GM19099 (cell line): ENCODE results near the gene HOXB8.
A peak's percentile ranks its signal among the peaks of the same experiment; 100 is the strongest.

Experiments
- POLR2A ChIP-seq: IDR thresholded peaks from 3 replicates; pipeline ENCODE4 v1.6.1; 2011; ENCODE audit warnings: low read depth; ENCODE audit not compliant: insufficient read length; ENCODE audit errors: extremely low read depth

The HOXB8 gene

DNA sequence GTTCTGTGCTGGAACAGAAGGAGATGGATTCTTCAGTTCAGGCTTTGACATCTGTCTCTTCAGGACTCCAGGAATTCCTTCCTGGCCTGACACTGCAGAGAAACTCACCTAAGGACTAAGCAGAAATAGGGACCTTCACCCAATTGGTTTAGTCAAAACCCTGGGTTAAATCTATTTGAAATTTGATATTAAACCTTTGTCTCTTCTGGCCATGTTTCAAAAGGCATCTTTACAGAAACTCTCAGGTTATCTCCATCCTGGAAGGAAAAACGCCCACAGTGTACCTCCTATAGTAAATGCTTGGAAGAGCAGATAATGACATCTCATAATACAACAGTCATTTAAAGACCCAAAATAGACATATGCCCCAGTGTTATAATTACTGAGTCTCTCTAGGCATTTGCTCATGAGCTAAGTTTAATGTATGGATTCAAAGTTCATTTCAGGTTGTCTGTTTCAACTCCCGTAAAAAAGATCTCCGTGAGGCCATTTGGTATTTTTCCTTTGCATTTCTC is 31.3 kb downstream of the HOXB8 start:
- TF ChIP-seq POLR2A = no peak

DNA sequence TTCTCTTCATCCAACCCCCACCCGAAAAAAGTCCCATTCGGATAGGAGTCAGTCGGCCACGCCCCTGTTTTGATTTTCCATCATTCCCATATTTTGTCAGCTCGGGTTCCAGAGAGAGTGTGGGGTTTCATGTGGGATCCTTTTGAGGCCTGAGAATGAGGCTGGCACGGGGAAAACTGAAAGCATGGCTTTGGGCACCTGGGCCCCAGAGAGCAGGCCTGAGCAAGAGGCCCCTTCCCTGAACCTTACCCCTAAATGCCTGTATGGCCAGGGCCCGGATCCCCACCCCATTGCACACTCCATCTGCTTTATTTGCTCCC is 32.4 kb downstream of the HOXB8 start:
- TF ChIP-seq POLR2A = no peak

DNA sequence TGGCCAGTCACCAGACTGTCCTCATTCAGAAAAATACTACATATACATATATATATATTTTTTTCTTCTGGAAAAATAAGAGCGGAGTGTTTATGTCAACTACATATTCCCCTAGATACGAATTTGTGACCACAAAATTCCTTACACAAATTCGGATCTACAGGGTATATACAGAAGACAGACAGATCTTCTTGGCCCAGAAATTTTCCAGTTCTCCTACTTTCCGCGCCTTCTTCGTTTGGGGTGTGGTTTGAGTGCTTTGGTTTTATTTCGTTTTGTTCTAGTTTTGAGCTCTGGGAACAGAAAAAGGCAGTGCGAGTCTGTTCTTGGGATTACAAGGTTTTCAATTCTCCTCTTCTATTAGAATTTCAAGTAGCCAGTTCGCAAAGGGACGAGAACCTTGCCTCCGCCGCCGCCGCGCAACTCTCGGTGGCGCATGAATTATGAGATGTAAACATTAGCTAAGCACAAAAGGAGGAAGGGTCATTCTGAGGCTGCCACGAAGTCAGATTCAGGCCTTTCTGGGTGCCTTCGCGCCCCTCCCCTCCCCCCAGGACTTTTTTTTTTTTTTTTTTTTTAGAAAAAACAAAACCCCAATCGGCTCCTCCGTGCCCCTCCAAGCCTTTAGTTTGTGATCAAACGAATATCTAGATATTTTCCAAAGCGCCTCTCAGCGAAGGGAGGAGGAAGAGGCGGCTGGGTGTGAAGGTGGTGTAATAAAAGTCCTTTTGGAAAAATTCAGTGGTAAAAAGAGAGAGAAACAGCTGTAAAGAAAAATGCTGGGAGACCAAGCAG is 35.1 kb downstream of the HOXB8 start:
- no peak for TF ChIP-seq POLR2A

DNA sequence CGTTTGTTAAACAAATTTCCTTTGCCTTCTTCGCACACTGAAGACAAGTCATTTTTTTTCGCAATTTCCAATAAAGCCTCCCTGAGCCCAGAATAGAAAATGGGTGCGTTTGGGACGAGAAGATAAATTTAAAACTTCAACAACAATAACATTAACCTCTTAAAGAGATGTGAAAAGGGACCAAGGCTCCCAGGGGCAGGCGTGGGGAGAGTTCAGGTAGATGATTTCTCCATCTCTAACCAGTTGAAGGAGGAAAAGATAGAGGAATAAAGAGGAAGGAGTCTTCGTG is 35.7 kb downstream of the HOXB8 start:
- TF ChIP-seq POLR2A = no peak

DNA sequence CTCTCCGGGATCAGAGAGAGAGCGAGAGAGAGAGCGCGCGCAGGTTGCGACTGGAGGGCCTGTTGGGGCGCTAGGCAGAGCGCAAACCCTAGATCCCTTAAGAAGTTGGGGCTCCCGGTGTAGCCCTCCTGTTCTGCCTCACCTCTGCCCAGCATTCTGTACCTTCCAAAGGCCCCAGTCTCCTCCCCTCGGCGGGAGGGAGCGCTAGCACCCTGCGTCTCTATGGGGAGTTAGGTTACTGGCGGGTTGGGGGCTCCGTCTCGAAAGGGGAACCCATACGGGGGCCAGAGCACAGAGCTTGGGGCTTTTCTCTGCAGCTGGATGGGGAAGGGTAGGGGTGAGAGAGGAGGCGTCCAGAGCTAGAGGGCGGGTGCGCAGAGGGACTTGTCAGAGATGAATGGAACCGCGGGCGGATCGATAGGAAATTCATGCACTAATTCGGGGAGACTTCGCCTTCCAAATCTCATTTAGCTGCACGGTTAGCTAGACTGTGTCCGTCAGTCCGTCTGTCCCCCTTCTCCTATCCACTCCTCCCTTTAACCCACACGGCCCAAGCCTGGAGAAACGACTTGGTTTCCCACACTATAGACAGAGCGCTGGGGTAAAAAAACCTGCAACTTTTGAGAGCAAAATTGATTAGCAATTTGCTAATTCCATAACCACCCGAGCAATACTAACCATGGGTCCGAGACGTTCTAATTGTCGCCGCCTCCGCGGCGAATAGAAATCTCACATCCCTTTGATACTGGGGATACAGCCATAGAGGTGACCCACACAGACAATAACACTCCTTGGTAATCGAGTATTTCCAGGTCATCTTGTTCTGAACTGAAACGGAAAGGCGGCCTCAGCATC is 36.2 kb downstream of the HOXB8 start:
- no peak for TF ChIP-seq POLR2A

DNA sequence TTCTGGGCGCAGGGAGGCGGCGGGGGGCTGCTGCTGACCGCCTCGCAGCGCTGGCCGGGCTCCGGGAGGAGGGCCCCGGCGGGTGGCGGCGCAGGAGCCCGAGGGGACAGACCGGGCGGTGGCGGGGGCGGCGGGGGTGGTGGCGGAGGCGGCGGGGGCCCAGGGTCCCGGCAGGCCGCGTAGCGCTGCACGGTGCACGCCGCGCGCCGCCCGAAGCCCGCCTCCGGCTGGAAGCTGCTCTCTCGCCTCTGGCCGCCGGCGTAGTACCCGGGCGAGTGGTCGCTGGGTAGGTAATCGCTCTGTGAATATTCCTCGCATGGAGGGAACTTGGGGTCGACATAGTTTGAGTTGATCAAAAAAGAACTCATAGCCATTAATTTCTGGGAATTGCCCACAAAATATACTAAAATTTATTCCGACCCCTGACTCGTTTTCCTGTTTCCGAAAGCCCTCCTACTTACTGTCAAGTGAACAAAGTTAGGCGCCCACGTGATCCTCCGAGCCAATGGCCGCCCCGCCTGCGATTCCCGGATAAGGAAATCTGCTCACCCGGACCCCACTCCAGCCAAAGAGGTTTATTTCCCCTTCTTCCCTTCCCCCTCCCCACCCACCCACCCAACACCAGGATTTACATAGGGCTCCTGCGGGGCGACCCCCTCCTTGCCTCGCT is 37.0 kb downstream of the HOXB8 start, which contains the start of gene HOXB4:
Gene HOXB4, minus strand, starts transcription at position 405 of the 670 bp plus-strand sequence. Its CDS starts 31 bp downstream, at position 374.
- peak; percentile 45 for TF ChIP-seq POLR2A

DNA sequence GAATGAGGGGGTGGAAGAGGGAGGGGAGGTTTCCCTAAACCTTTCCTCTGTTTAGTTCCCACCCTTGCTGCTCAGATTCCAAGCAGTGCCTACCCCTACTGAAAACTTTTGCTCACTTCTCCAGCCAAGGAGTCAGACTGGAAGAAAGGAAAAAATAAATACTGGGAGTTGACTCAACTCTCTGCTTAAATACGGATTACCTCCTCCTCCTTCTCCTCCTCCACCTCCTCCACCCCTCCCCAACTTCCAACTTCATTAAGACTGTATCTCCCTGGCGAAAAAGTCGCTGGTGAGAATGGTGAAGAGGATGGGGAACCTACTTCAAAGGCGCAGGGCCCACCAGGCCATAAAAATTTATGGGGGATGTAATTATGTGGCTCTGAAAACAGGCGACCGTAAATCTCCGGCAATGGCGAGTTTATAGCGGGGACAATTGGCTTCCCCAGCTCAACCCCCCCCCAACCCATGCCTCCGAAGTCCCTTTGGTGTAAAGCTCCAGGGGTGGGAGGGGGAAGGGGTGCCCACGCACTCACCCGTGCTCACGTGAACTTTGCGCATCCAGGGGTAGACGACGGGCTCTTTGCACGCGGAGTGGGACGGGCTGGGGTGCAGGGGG is 37.7 kb downstream of the HOXB8 start:
- TF ChIP-seq POLR2A = no peak

DNA sequence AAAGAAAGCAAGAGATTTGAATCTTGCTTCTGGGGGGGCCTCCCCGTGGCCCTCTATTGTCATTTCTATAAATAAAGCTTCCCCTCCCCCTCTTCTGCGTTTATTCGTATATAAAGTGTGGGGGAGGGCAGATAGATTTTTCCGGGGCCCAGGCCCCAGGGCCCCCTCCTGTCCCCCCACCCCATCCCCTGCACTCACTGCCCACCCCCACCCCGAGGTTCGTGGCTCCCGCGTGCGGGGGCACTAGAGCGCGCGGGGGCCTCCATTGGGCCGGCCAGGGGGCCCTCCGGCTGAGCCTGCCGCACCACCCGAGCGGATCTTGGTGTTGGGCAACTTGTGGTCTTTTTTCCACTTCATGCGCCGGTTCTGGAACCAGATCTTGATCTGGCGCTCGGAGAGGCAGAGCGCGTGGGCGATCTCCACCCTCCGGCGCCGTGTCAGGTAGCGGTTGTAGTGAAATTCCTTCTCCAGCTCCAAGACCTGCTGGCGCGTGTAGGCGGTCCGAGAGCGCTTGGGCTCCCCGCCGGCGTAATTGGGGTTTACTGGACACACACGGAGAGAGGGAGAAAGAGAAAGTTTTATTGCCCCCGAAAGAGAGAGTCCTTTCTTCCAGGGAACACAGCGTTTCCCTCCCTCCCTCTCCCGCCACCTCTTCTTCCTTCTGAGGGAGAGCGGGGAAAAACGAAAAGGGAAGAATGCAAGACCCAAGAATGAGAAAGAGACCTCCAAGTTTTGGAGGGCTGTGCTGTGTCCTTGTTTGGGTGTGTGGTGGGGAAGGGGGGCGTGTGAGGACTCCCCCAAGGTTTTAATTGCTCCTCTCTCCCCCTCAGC is 38.4 kb downstream of the HOXB8 start:
- TF ChIP-seq POLR2A = no peak

DNA sequence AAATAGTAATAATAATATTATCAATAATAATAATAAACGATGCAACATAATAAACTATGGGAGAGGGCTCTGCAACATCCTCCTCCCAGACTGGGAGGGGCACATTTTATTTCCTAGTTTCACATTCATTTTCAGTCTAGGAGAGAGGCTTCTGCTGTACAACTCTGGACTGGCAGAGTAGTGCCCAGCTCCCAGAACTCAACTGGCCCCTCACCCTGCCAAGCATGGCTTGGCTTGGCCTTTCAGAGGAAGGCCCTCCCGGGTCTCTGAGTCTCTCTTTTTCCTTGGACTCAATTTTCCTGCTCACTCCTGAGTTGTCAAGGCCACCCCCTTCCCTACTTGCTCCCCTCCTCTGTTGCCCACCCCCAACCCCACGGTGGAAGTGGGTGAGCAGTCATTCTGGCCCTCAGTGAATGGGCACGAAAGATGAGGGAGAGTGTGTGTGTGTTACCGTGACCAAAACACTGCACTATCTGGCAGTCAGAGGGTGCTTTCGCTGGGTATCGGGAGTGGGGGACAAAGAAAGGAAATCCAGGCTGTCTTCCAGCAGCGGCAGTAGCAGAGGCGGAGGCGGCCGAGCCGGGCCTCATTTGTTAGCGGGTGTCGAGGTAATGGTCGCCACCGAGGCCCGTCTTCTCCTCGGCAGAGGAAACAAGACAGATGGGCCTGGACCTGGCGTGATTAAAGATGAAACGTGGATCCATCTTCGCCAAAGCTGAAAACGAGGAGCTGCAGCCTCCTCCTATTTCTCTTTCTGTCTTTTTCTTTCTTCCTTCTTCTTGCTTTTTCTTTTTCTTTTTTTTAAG is 39.2 kb downstream of the HOXB8 start:
- no peak for TF ChIP-seq POLR2A

DNA sequence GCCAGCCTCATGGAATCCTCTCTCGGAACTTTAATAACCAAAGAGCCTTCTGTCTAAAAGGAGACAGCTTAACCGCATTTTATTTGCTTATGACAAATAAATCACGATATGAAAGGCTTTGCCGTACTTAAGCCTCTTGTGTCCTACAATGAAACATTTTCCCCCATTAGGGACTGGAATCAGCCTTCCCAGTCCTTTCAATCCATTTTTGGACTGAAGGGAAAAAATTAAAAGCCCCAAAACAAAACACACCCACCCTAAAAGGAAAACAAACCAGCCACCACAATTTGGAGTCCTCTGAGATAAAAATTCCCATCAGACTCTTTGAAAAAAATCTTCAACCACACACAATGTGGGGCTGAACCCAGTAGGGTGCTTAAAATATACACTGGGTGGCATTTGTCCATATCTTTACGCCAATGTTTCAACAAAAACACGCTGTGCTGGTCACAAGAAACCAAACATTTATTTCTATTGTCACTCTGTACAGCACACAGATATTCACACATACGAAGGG is 40.0 kb downstream of the HOXB8 start:
- TF ChIP-seq POLR2A = no peak

DNA sequence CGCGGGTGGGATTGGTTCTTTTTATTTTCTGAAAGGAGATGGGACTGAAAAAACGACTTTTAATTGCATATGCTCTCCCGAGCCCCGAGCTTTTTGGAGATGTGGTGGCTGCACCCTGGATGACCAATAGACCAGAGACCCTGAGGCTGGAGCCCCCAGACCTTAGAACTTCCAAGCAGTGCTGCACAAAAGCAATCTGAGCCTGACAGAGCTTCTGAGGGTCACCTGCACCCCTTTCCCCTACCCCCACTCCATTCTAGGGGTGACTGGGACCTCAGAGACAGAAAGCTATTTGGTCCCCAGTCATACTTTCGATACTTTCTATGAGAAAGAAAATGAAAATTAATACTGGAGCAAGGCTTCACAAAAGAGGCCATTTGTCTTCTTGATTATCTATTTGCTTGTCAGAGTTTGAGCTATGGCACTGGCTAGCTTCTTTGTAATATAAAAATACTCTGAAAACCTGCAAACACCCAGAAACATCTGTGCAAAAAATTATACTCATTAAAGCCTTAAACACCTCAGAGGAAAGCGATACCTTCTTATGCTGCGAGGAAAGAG is 40.5 kb downstream of the HOXB8 start:
- TF ChIP-seq POLR2A = no peak

DNA sequence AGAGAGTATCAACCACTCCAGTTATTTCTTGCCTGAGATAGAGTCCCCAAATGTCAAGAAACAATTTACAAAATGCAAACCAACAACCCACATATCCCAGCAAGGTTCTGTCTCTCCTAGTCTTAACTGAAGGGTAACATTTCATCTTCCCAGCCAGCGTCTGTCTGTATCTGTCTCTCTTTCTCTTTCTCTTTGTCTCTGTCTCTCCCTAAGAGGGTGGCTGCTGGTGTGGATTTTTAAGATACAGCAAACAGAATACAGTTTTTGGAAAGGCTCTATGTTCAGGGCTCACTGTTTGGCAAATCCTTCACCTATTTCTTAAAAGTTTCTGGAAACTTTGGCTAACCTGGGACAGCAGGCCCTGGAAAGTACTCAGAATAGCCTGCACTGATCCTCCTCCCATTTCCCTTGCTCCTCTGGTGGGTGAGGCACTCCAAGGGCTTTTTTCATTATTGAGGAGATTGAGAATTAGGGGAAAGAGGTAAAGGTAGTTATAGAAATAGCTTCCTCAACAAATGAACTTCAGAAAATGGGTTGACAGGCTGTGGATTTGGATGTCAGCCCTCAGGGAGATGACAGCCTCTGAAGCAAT is 43.2 kb downstream of the HOXB8 start:
- no peak for TF ChIP-seq POLR2A
